Right renal cortex interstitium (tissue), 3 donors: ENCODE measurements around the gene POU2F3. TPM values are rescaled to one million over a fixed set of nuclear protein-coding genes. Genes with fewer than 3 reads are reported as not detected.

Experiments used
- DNase-seq, 3 donors: peaks; one replicate each; pipeline ENCODE4 v3.0.0-alpha.2; 2013; ENCODE audit warnings: low read depth in 3 of 3, low spot score in 2 of 3
- polyA plus RNA-seq, 3 donors: library from polyadenylated mRNA; unstranded; fragments of 120-200 nt; gene quantifications; one replicate each; pipeline ENCODE4 v1.2.1, GENCODE V29; 2013; ENCODE audit not compliant: insufficient read length in 3 of 3

POU2F3 gene
- polyA plus RNA-seq, 3 donors: 0.35 to 1.2 (median 0.75) TPM

GRCh38 chr11:120224972-120225909 lies 14.7 kb upstream of the POU2F3 start:
- no peak for DNase-seq

- no peak for DNase-seq
Observed at GRCh38 chr11:120226242-120226641, 13.7 kb upstream of the POU2F3 start.

DNA sequence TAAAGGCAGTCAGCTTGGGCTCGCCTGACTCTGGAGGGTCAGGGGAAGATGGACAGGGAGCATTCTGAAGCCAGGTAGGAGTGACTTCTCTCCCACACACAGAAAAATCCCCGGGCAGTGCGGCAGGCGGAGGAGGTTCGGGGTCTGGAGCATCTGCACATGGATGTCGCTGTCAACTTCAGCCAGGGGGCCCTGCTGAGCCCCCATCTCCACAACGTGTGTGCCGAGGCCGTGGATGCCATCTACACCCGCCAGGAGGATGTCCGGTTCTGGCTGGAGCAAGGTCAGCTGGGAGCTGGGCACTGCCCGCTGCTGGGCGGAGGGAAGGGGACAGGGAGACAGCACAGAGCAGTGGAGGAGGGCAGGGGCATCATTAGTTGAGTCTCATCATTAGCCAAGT lies 13.2 kb upstream of the POU2F3 start:
- no peak for DNase-seq

DNA sequence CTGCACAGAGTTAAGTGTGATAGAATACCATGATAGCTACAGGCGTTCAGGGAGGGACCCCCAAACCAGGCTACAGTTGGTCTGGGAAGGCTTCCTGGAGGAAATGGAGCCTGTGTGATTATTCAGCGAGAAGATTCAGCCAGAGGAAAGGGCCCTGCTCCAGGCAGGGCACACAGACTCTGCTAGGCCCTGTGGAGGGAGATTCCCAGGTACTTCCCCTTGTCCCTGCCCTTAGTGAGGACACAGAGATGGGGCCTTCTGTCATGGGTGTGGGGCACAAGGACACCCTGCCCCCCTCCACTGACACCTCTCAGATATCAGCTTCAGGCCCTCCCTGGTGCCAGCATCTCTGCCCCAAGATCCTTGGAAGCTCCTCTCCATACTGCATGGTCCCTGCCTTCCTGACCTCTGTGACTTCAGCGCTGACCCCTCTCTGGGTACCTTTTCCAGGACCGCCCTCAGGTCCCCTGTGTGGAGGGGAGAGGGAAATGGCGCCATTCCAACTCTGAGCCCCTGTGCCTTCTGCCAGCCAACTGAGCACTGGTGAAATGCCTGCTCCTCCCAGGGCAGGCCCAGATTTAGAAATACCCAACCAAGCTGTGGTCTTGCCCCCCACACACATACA lies 12.6 kb upstream of the POU2F3 start:
- no peak for DNase-seq

GRCh38 chr11:120228794-120229384 lies 11.1 kb upstream of the POU2F3 start:
- DNase-seq: no peak

DNA sequence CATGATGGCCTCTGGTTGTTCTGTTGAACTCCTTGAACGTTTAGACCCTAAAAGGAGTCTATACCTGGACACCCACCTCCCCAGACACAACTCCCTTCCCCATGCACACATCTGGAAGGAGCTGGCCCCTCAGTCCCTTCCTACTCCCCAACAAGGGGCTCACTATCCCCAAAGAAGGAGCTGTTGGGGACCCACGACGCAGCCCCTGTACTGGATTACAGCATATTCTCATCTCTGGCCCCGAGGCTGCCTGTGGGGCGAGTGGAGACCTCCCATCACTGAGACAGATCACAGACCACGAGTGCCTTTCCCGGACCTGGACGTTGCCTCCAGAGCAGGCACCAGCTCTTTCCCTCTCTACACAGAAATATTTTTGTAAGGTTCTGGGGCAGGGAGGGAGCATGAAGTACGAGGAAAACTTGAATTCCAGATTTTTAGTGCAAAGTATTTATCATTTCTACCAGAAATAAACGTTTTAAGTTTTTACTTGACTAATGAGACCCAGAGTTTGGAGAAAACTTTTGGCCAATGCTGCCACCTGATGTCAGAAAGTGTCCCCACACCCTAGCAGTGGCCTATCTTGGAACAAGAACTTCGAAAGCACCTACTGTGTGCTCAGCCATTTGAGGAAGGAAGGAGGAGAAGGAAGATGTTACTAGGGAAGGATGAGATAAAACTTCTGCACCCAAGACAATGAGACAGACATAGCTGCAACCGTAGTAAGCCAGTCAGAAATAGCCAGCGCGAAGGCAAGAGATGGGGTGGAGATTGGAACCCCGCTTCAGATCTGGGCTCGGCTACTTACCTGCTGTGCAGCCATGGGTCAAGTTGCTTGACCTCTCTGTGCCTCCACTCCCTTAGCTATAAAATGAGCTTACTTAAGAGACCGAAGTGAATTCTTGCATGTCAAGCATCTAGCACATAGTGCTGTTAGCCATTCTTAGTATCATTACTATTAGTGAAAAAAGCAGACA lies 10.2 kb upstream of the POU2F3 start:
- no peak for DNase-seq

- DNase-seq: no peak
Observed at GRCh38 chr11:120230433-120231071, 9.4 kb upstream of the POU2F3 start.

- no peak for DNase-seq
Observed at GRCh38 chr11:120231963-120232362, 8.0 kb upstream of the POU2F3 start.

DNA sequence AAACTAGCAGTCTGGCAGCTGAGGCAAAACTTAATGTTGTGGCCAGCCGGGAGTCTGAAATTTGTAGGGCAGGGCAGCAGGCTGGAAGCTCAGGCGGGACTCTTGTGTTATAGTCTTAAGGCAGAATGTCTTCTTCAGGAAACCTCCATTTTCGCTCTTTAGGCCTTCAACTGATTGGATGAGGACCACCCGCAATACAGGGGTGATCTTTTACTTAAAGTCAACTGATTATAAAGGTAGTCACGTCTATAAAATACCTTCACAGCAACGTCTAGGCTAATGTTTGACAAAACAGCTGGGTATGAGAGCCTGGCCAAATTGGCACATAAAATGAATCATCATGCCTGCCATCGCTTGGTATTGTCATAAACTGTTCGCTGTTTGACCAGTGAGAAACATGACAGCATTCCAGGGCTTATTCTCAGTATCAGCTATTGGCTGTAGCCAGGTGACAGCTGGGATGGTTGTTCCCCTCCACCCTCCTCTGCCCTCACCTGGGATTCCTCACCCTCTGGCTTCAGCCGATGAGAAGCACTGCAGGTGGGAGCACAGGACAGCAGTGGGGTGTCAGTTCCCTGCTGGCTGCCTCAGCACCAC lies 6.6 kb upstream of the POU2F3 start:
- no peak for DNase-seq

DNA sequence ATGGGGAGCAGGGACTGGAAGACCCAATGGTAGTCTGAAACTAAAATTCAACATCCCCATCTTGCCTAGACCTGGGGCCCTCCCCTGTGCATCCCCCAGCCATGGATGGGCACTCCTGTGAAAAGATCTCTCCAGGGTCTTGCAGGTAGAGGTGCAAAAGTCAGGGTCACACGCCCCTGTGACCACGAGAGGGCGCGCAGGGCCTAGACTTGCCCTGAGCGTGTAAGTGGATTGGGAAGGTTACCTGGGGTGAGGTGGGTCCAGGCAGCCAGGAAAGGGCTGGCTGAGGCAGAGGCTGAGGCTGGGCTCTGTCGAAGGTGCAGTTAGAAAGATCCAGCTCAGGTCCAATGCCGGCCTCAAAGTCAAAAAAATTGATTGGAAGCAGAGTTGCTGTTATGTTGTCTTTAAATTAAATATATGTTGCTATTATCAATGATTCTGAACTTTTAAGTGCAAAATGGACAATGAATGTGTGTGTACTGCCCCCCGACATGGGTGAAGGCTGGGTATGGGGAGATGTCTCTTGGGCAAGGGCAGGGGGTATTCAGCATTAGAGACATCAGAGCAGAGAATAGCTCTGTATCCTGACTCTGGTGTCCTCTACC lies 4.8 kb upstream of the POU2F3 start:
- DNase-seq: no peak

GRCh38 chr11:120236169-120237107 lies 3.5 kb upstream of the POU2F3 start:
- no peak for DNase-seq

DNA sequence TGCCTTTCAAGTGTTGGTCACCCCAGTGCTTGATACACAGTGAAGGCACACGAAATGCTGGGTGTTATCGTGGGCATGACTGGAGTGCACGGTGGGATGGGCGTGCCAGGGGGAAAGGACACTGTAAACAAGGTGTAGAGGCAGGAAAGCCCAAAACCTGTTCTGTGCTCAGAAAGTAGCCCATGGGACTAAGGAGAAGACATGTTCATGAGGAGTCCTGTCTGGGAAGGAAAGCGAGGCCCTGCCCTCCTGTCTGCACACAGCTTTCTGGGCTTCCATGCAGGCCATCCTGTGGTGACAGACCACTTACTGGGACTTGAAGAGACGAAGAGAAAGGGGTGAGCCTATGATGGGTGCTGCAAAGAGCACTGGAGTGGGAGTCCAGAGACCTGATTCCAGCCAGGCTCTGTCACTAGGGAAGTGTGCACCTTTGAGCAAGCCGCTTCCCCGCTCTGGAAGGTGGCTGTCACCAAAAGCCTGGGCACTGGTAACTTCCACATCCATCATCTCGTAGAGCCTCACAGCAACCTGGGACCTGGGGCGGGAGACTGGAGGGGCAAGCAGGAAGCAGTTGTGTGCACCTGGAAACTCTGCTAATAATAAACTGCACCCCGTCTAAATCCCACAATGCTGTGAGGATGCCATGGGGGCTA lies 846 bp upstream of the POU2F3 start:
- no peak for DNase-seq

DNA sequence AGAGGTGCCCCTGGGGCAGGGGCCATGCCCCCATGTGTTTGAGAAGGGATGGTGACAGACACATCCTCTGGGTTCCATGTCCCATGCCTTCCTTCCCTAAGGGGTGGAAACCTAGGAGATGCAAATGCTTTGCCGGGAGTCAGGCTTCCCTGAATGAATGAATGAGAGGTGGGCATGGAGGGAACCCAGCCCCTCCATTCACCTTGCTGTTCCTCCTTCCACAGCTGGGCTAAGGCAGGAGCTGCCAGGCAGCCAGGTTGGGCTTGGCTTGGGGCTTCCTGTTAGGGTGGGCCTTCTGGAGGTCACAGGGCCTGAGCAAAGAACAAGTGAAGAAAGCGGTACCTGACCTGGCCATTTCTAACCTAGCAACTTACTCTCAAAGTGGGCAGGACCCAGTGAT lies 926 bp downstream of the POU2F3 start:
- DNase-seq: no peak

GRCh38 chr11:120241277-120241676 lies 1.3 kb downstream of the POU2F3 start:
- no peak for DNase-seq

DNA sequence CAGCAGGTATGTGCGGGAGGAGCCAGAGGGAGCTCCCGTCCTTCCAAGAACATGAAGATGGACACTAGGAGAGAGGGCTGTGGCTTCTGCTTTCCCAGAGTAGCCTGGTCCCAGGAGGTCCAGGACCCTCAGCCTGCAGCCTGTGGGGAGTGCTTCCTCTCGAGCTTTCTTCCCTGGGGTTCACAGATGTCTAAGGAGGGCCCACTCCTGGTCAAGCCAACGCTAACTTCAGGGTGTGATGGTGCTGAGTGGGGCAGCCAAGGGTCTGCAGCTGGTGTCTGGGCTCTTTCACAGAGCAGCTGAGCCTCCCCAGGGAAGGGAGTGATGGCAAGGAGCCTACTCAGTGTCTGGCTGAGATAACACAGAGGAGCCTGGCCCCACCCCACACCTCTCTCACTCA lies 3.3 kb downstream of the POU2F3 start:
- DNase-seq: no peak

DNA sequence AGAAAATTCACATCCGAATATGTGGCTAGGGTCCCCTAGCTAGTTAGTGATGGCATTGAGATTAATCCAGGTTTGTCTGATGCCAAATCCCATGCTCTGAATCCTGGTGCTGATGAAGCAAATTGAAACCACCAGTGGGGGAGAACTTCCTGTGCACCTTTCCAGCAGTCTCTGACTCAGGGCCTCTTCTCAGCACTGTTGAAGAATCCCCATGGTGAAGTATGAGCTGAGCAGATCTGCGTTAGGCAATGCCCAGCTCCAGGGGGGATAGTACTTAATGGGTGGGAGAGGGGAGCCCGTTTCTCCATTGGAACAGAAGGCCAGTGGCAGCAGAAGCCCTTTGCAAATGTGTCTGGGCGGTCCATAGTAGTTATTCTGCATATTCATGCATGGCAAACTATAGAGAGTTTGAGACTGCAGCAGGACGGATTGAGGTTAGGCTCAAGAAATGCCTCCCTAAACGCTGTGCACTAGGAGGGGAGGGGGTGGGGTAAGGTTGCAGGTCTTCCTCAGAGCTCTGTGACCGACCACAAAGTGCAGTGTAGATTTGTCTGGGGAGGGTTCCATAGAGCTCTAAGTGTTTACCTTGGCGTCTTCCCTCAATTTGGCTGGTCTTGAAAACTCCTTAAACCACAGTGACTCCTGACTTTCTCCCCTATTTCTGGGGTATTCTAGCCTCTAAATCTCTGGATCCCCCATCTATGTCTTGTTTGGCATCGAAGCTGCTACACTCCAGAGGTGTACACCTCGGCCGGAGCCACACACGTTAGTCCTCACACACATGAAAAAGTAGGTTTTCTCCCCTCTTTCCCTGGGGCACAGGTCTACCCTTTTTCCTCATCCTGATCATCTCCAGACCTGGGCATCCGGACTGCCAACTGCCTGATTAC lies 4.8 kb downstream of the POU2F3 start:
- no peak for DNase-seq

DNA sequence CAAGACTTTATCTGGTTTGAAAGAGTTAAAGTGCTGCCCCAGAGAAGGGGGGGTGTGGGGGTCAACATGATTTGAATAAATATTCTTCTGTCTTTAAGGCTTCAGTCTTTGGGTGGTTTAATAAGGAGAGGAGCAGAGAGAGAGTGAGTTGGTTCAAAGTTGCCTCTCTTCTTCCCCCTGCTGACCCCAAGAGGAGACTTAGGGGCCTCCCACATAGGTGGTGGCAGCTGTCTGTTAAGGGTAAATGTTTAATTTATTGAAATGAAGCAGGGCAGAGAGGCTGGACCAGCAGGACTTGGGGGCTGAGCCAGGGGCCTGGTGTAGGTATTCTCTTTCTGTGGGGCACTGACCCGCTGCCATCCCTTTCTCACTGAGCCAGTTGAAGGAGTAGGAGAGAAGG lies 5.5 kb downstream of the POU2F3 start:
- no peak for DNase-seq
